ENCODE data around the gene NDRG2.

Gene NDRG2

DNA sequence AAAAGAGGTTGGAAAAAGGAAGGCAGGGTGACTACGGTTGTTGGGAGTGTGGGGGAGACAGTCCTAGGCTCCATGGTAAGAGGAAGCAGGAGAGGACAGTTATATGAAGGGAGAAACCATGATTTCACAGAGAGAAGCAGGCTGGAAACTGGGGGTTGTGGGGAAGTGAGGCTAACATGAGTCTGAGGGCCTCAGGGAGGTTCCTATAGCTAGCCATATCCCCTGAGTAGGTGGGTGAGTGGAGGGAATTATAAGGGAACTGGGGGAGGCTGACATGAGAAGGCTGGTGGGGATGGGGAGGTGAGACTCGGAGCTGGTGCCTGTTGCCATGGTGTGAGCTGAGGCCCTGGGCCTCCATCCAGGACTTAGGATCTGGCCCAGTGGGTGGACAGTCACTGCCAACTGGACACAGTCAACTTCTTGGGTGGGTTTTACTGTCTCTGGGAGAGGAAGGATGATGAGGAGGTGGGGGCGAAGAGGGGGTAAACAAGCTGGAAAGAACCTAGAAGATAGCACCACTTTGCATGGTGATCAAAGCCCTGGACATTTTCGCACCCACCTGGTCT lies 8.4 kb upstream of the NDRG2 start:
- no peaks in the 10 kb centered on the region for H3K79me2 ChIP-seq (ENCODE audit: insufficient read depth, low read depth)
- no peak overlapping the region for H2AFZ ChIP-seq (ENCODE audit: low read depth)
- no peaks in the 10 kb centered on the region for H3K27me3 ChIP-seq (ENCODE audit: insufficient read depth, low read depth)
- no peaks in the 10 kb centered on the region for H4K20me1 ChIP-seq (ENCODE audit: insufficient read depth)
- H3K4me1 ChIP-seq (ENCODE audit: low read depth, poor library complexity, severe bottlenecking) = no peaks in the 10 kb centered on the region
- no peak overlapping the region for H3K4me2 ChIP-seq
- no peak overlapping the region for H3K4me3 ChIP-seq (IDR thresholded peaks at IDR 0.05; ENCODE audit: insufficient read depth, low read depth, low read length)
- H3K27ac ChIP-seq = no peak overlapping the region
- TF ChIP-seq, protein P1, sequence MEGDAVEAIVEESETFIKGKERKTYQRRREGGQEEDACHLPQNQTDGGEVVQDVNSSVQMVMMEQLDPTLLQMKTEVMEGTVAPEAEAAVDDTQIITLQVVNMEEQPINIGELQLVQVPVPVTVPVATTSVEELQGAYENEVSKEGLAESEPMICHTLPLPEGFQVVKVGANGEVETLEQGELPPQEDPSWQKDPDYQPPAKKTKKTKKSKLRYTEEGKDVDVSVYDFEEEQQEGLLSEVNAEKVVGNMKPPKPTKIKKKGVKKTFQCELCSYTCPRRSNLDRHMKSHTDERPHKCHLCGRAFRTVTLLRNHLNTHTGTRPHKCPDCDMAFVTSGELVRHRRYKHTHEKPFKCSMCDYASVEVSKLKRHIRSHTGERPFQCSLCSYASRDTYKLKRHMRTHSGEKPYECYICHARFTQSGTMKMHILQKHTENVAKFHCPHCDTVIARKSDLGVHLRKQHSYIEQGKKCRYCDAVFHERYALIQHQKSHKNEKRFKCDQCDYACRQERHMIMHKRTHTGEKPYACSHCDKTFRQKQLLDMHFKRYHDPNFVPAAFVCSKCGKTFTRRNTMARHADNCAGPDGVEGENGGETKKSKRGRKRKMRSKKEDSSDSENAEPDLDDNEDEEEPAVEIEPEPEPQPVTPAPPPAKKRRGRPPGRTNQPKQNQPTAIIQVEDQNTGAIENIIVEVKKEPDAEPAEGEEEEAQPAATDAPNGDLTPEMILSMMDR (conservative IDR thresholded peaks at IDR 0.05; ENCODE audit: low read depth, low read length) = no peak
- H3K9ac ChIP-seq = no peak overlapping the region
- no peaks in the 10 kb centered on the region for H3K36me3 ChIP-seq (ENCODE audit: insufficient read depth)

DNA sequence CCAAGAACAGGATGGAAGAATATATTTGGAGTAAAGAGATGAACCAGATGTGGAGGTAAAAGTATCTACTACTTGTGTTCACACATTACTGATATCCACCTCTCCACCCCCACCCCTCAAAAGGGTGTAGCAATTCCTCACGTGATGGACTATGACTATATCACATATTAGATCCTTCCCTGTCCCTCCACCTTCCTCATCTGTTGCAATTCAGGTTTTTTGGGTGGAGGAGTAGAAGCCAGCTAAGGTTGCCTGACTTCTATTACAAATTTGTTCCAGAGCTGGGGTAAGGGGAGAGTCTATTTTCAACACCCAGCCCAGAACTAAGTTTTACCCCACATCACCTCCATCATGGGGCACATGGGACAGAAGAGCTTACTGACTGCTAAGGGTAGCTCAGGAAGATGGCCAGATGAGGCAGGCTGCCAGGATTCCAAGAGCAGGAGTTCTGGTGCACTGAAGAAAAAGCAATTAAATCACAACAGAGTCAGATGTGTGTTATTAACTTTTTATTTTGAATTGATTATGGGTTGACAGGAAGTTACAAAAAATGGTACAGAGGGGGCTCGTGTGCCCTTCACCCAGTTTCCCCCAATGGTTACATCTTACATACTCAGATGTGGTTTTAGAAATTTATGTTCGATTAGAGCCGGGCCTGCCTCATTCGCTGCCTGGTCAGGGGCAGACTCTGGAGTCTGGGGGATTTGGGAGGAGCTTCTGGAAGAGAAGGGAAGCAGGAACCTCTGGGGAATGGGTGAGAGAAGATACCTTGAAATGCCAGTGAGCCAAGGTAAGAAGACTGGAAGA lies 7.7 kb upstream of the NDRG2 start:
- Histone ChIP-seq H4K20me1 (ENCODE audit: insufficient read depth) (no peaks in the 10 kb centered on the region), H3K9ac (no peak overlapping the region), H3K36me3 (ENCODE audit: insufficient read depth) (no peaks in the 10 kb centered on the region), H3K79me2 (ENCODE audit: insufficient read depth, low read depth) (no peaks in the 10 kb centered on the region), H3K4me2 (no peak overlapping the region), H3K27ac (no peak overlapping the region), H3K4me3 (IDR thresholded peaks at IDR 0.05; ENCODE audit: insufficient read depth, low read depth, low read length) (no peak overlapping the region), H3K27me3 (ENCODE audit: insufficient read depth, low read depth) (no peaks in the 10 kb centered on the region), H3K4me1 (ENCODE audit: low read depth, poor library complexity, severe bottlenecking) (no peaks in the 10 kb centered on the region), H2AFZ (ENCODE audit: low read depth) (no peak overlapping the region)
- TF ChIP-seq, protein P1 (conservative IDR thresholded peaks at IDR 0.05; ENCODE audit: low read depth, low read length) = no peak

DNA sequence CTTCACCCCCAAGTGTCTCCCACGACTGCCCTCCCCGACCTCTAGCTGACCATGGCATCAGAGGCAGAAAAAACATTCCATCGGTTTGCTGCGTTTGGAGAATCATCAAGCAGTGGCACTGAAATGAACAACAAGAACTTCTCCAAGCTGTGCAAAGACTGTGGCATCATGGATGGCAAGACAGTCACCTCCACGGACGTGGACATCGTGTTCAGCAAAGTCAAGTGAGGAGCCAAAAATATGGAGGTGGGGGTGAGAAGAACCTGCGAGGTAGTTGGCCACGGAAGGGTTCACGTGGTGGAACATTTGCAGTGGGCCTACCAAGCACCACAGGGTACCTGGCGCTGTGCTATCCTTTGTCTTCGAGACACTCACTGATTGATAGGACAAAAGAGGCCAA lies 5.7 kb upstream of the NDRG2 start:
- TF ChIP-seq, protein P1 (conservative IDR thresholded peaks at IDR 0.05; ENCODE audit: low read depth, low read length) = no peak
- H4K20me1 ChIP-seq (ENCODE audit: insufficient read depth) = no peaks in the 10 kb centered on the region
- H2AFZ ChIP-seq (ENCODE audit: low read depth) = no peak overlapping the region
- no peak overlapping the region for H3K27ac ChIP-seq
- no peaks in the 10 kb centered on the region for H3K27me3 ChIP-seq (ENCODE audit: insufficient read depth, low read depth)
- no peaks in the 10 kb centered on the region for H3K36me3 ChIP-seq (ENCODE audit: insufficient read depth)
- no peak overlapping the region for H3K9ac ChIP-seq
- H3K4me3 ChIP-seq (IDR thresholded peaks at IDR 0.05; ENCODE audit: insufficient read depth, low read depth, low read length) = no peak overlapping the region
- H3K4me2 ChIP-seq = no peak overlapping the region
- no peaks in the 10 kb centered on the region for H3K4me1 ChIP-seq (ENCODE audit: low read depth, poor library complexity, severe bottlenecking)
- H3K79me2 ChIP-seq (ENCODE audit: insufficient read depth, low read depth) = no peaks in the 10 kb centered on the region

DNA sequence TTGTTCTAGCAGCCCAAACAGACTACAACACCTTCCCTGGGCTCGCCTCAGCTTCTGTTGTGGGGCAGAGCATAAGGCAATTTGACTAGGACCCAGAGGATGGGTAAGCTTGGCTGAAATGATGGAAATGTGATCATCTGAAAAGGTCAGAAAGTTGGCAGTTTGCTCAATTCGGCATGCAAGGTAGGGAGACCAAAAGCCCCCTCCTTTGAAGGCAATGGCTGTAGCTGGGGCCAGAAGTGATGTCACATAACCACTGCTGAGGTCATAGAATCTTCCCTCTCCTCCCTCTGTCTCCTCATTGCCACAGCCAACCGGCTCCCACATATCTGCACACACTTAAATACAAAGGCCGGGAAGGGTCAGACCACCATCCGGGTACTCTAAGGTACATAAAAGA lies 5.1 kb upstream of the NDRG2 start, which contains the start of gene TPPP2:
TSS of gene TPPP2 (plus strand) at position 301 of the 400 bp plus-strand sequence. CDS start 365 bp downstream, outside the sequence.
- Histone ChIP-seq H3K27me3 (ENCODE audit: insufficient read depth, low read depth) (no peaks in the 10 kb centered on the region), H3K36me3 (ENCODE audit: insufficient read depth) (no peaks in the 10 kb centered on the region), H4K20me1 (ENCODE audit: insufficient read depth) (no peaks in the 10 kb centered on the region), H3K79me2 (ENCODE audit: insufficient read depth, low read depth) (no peaks in the 10 kb centered on the region), H3K4me3 (IDR thresholded peaks at IDR 0.05; ENCODE audit: insufficient read depth, low read depth, low read length) (no peak within 1 kb of the TSS), H3K27ac (no peak within 1 kb of the TSS), H3K4me1 (ENCODE audit: low read depth, poor library complexity, severe bottlenecking) (no peaks in the 10 kb centered on the region), H3K4me2 (no peak within 1 kb of the TSS), H3K9ac (no peak within 1 kb of the TSS), H2AFZ (ENCODE audit: low read depth) (no peak within 1 kb of the TSS)
- TF ChIP-seq, protein P1 (conservative IDR thresholded peaks at IDR 0.05; ENCODE audit: low read depth, low read length) = no peak

Data from KMS-11 (cell line).